HepG2 (cell line): ENCODE results near the gene WASHC4.

Experiments used
- BHLHE40 ChIP-seq: IDR thresholded peaks from 2 replicates; pipeline ENCODE4 v1.6.1; 2011; ENCODE audit warnings: low read length, improper control_type of control experiment
- ELF4 ChIP-seq: sonication (generic); formaldehyde crosslinking; IDR thresholded peaks from 2 replicates; pipeline ENCODE4 v1.5.0; 2020; ENCODE audit warnings: missing genetic modification reagents, mild to moderate bottlenecking, moderate library complexity, borderline replicate concordance
- ERF ChIP-seq: IDR thresholded peaks from 2 replicates; pipeline ENCODE4 v1.6.1; 2018; ENCODE audit warnings: missing biosample characterization, missing genetic modification reagents
- ETV6 ChIP-seq: sonication (generic); formaldehyde crosslinking; conservative IDR thresholded peaks from 2 replicates; pipeline ENCODE4 v1.4.0; 2020; ENCODE audit warnings: missing genetic modification reagents
- SRSF1 ChIP-seq: fragments of 200-400 bp; formaldehyde crosslinking; optimal IDR thresholded peaks from 2 replicates; pipeline ENCODE3; 2017; ENCODE audit warnings: mild to moderate bottlenecking, low read depth, low read length, moderate library complexity
- TAF1 ChIP-seq: sonication (generic); formaldehyde crosslinking; IDR thresholded peaks from 2 replicates; pipeline ENCODE4 v1.4.0; 2020; ENCODE audit warnings: missing genetic modification reagents
- ZBTB21 ChIP-seq: sonication (generic); formaldehyde crosslinking; IDR thresholded peaks from 2 replicates; pipeline ENCODE4 v1.4.0; 2020; ENCODE audit warnings: missing genetic modification reagents
- TF ChIP-seq, protein P1 (sequence below): sonication (generic); IDR thresholded peaks from 2 replicates; pipeline ENCODE4 v1.6.1; 2016; ENCODE audit warnings: low read depth, borderline replicate concordance
- TF ChIP-seq, protein P2 (sequence below): sonication (generic); formaldehyde crosslinking; IDR thresholded peaks from 2 replicates; pipeline ENCODE4 v1.5.0; 2020; ENCODE audit warnings: mild to moderate bottlenecking, missing genetic modification reagents, moderate library complexity

DNA sequence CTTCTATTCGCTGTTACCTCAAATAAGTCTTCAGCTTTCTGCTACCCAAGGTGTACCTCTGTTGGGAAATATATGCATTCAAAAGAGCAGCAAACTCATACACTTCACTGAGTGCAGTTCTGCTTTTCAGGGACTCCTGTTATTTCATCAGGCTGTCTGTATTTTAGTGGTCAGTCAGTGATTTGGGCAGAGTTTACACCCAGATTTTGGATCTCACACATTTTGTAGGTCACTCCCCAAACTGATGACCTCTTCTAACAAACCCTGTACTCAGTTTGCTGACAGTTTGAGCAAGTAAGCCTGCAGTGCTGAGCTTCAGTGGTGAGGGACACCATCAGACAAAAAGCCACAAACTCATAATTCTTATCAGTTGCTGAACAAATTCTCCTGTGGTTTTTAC, 8.2 kb upstream of the WASHC4 start:
- TF ChIP-seq, protein P1, sequence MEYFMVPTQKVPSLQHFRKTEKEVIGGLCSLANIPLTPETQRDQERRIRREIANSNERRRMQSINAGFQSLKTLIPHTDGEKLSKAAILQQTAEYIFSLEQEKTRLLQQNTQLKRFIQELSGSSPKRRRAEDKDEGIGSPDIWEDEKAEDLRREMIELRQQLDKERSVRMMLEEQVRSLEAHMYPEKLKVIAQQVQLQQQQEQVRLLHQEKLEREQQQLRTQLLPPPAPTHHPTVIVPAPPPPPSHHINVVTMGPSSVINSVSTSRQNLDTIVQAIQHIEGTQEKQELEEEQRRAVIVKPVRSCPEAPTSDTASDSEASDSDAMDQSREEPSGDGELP, result no peak
- TF ChIP-seq TAF1 (CRISPR knock-in tag) (no peak), ERF (no peak), ETV6 (CRISPR knock-in tag) (no peak), ZBTB21 (no peak), ELF4 (CRISPR knock-in tag) (no peak), BHLHE40 (no peak), SRSF1 (no peak)
- TF ChIP-seq, protein P2, sequence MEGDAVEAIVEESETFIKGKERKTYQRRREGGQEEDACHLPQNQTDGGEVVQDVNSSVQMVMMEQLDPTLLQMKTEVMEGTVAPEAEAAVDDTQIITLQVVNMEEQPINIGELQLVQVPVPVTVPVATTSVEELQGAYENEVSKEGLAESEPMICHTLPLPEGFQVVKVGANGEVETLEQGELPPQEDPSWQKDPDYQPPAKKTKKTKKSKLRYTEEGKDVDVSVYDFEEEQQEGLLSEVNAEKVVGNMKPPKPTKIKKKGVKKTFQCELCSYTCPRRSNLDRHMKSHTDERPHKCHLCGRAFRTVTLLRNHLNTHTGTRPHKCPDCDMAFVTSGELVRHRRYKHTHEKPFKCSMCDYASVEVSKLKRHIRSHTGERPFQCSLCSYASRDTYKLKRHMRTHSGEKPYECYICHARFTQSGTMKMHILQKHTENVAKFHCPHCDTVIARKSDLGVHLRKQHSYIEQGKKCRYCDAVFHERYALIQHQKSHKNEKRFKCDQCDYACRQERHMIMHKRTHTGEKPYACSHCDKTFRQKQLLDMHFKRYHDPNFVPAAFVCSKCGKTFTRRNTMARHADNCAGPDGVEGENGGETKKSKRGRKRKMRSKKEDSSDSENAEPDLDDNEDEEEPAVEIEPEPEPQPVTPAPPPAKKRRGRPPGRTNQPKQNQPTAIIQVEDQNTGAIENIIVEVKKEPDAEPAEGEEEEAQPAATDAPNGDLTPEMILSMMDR (CRISPR knock-in tag), result no peak
